Stomach (tissue), 4 donors: ENCODE data around the gene SHISA4.

Experiments
- CTCF ChIP-seq, 7 experiments: fragments of 450-650 bp in 4 of 7; fragments of 200-600 bp in 3 of 7; sonication (generic) in 3 of 7; IDR thresholded peaks; one replicate each; pipeline ENCODE4 v1.5.1; 2016 to 2019; ENCODE audit warnings: antibody characterized with exemption in 7 of 7, control low read depth in 2 of 7, mild to moderate bottlenecking in 1 of 7
- EP300 ChIP-seq: sonication (generic); formaldehyde crosslinking; IDR thresholded peaks from one replicate; pipeline ENCODE4 v1.6.1; 2017; ENCODE audit warnings: antibody characterized with exemption
- POLR2A ChIP-seq, 4 donors: fragments of 450-650 bp; IDR thresholded peaks; one replicate each; pipeline ENCODE4 v1.6.1; 2016; ENCODE audit warnings: antibody characterized with exemption in 4 of 4, control low read depth in 2 of 4, mild to moderate bottlenecking in 1 of 4, moderate library complexity in 1 of 4
- POLR2AphosphoS5 ChIP-seq, 3 donors: sonication (generic); formaldehyde crosslinking; IDR thresholded peaks; one replicate each; pipeline ENCODE4 v1.6.1; 2016; ENCODE audit warnings: antibody characterized with exemption in 3 of 3

GRCh38 chr1:201877877-201878401 is 10.8 kb upstream of the SHISA4 start:
- TF ChIP-seq POLR2A (IDR thresholded peaks at IDR 0.05) (no peak), CTCF (IDR thresholded peaks at IDR 0.05) (peak in 5 of 7 experiments; percentile 41 to 60 (median 55)), POLR2AphosphoS5 (IDR thresholded peaks at IDR 0.05) (peak in 1 of 3 donors; percentile 20), EP300 (no peak)
